HUES6 (cell line): ENCODE data around the gene NINJ2.

Source experiments
- H3K27ac ChIP-seq: 2 replicates; pipeline ENCODE4 v1.7.0; 2013; ENCODE audit warnings: low read depth, mild to moderate bottlenecking, low read length, inconsistent platforms
- H3K27me3 ChIP-seq: 2 replicates; pipeline ENCODE4 v1.6.1; 2013; ENCODE audit warnings: low read length; ENCODE audit not compliant: control insufficient read depth, insufficient read depth
- H3K36me3 ChIP-seq: 2 replicates; pipeline ENCODE4 v1.6.1; 2013; ENCODE audit warnings: low read length; ENCODE audit not compliant: control insufficient read depth, insufficient read depth
- H3K4me1 ChIP-seq: 2 replicates; pipeline ENCODE4 v1.6.1; 2013; ENCODE audit warnings: low read length; ENCODE audit not compliant: control insufficient read depth, insufficient read depth
- H3K4me3 ChIP-seq: 2 replicates; pipeline ENCODE4 v1.5.1; 2013; ENCODE audit warnings: low read depth, low read length
- H3K9ac ChIP-seq: one replicate; pipeline ENCODE4 v1.6.1; 2013; ENCODE audit warnings: mild to moderate bottlenecking, low read length
- H3K9me3 ChIP-seq: 2 replicates; pipeline ENCODE4 v1.6.1; 2013; ENCODE audit warnings: low read depth, low read length; ENCODE audit not compliant: control insufficient read depth, insufficient read depth

NINJ2 gene

GRCh38 chr12:608921-609320 is 54.3 kb downstream of the NINJ2 start:
- no peak overlapping the region for H3K9ac ChIP-seq
- no peak overlapping the region for H3K27ac ChIP-seq
- no peaks in the 10 kb centered on the region for H3K9me3 ChIP-seq
- H3K36me3 ChIP-seq: no peaks in the 10 kb centered on the region
- H3K4me1 ChIP-seq: no peaks in the 10 kb centered on the region; the same call in 1 of the 2 replicates
- H3K27me3 ChIP-seq: no peaks in the 10 kb centered on the region
- no peak overlapping the region for H3K4me3 ChIP-seq

GRCh38 chr12:608413-608812 is 54.8 kb downstream of the NINJ2 start:
- no peak overlapping the region for H3K27ac ChIP-seq
- no peaks in the 10 kb centered on the region for H3K9me3 ChIP-seq
- no peaks in the 10 kb centered on the region; the same call in 1 of the 2 replicates for H3K4me1 ChIP-seq
- H3K4me3 ChIP-seq: no peak overlapping the region
- H3K36me3 ChIP-seq: no peaks in the 10 kb centered on the region
- H3K27me3 ChIP-seq: no peaks in the 10 kb centered on the region
- H3K9ac ChIP-seq: no peak overlapping the region

- no peak overlapping the region for H3K4me3 ChIP-seq
- no peaks in the 10 kb centered on the region for H3K27me3 ChIP-seq
- H3K36me3 ChIP-seq: no peaks in the 10 kb centered on the region
- no peaks in the 10 kb centered on the region for H3K9me3 ChIP-seq
- H3K27ac ChIP-seq: no peak overlapping the region
- H3K4me1 ChIP-seq: no peaks in the 10 kb centered on the region; the same call in 1 of the 2 replicates
- no peak overlapping the region for H3K9ac ChIP-seq
Measured at GRCh38 chr12:607541-608001, 55.7 kb downstream of the NINJ2 start.

GRCh38 chr12:604956-605355 is 58.3 kb downstream of the NINJ2 start:
- no peak overlapping the region for H3K9ac ChIP-seq
- peaks cover 2% of the 10 kb centered on the region; the same call in 1 of the 2 replicates for H3K4me1 ChIP-seq
- H3K9me3 ChIP-seq: no peaks in the 10 kb centered on the region
- H3K27ac ChIP-seq: no peak overlapping the region
- H3K27me3 ChIP-seq: no peaks in the 10 kb centered on the region
- H3K36me3 ChIP-seq: no peaks in the 10 kb centered on the region
- no peak overlapping the region for H3K4me3 ChIP-seq

- Histone ChIP-seq H3K27me3 (no peaks in the 10 kb centered on the region), H3K36me3 (no peaks in the 10 kb centered on the region), H3K9ac (no peak overlapping the region), H3K9me3 (no peaks in the 10 kb centered on the region), H3K4me3 (no peak overlapping the region), H3K4me1 (peaks cover 12% of the 10 kb centered on the region), H3K27ac (no peak overlapping the region)
Measured at GRCh38 chr12:602700-603068, 60.6 kb downstream of the NINJ2 start.

GRCh38 chr12:601976-602699 is 61.1 kb downstream of the NINJ2 start:
- no peak overlapping the region for H3K27ac ChIP-seq
- H3K9me3 ChIP-seq: no peaks in the 10 kb centered on the region
- H3K4me1 ChIP-seq: peaks cover 12% of the 10 kb centered on the region
- no peaks in the 10 kb centered on the region for H3K36me3 ChIP-seq
- no peak overlapping the region for H3K9ac ChIP-seq
- H3K4me3 ChIP-seq: no peak overlapping the region
- no peaks in the 10 kb centered on the region for H3K27me3 ChIP-seq

GRCh38 chr12:599756-600155 is 63.5 kb downstream of the NINJ2 start:
- Histone ChIP-seq H3K27me3 (no peaks in the 10 kb centered on the region), H3K9ac (no peak overlapping the region), H3K4me1 (peaks cover 12% of the 10 kb centered on the region), H3K9me3 (no peaks in the 10 kb centered on the region), H3K36me3 (no peaks in the 10 kb centered on the region), H3K4me3 (no peak overlapping the region), H3K27ac (no peak overlapping the region)

GRCh38 chr12:597926-598568 is 65.2 kb downstream of the NINJ2 start:
- no peak overlapping the region for H3K27ac ChIP-seq
- no peak overlapping the region for H3K9ac ChIP-seq
- no peaks in the 10 kb centered on the region for H3K9me3 ChIP-seq
- no peaks in the 10 kb centered on the region for H3K27me3 ChIP-seq
- peaks cover 12% of the 10 kb centered on the region for H3K4me1 ChIP-seq
- no peaks in the 10 kb centered on the region for H3K36me3 ChIP-seq
- no peak overlapping the region for H3K4me3 ChIP-seq

- Histone ChIP-seq H3K9me3 (peaks cover 3% of the 10 kb centered on the region; the same call in 1 of the 2 replicates), H3K4me1 (peaks cover 13% of the 10 kb centered on the region), H3K27ac (no peak overlapping the region), H3K9ac (no peak overlapping the region), H3K4me3 (no peak overlapping the region), H3K27me3 (no peaks in the 10 kb centered on the region), H3K36me3 (no peaks in the 10 kb centered on the region)
Measured at GRCh38 chr12:593396-594270, 69.6 kb downstream of the NINJ2 start.

GRCh38 chr12:592024-592505 is 71.2 kb downstream of the NINJ2 start:
- no peak overlapping the region for H3K9ac ChIP-seq
- H3K4me1 ChIP-seq: peaks cover 6% of the 10 kb centered on the region; the same call in 1 of the 2 replicates
- no peaks in the 10 kb centered on the region for H3K36me3 ChIP-seq
- peaks cover 6% of the 10 kb centered on the region; the same call in 1 of the 2 replicates for H3K9me3 ChIP-seq
- H3K4me3 ChIP-seq: no peak overlapping the region
- H3K27me3 ChIP-seq: no peaks in the 10 kb centered on the region
- H3K27ac ChIP-seq: no peak overlapping the region
